Measurements from ENCODE around the gene SLC2A9.
"Not testable (repeated sequence)": the region's sequence is repeated elsewhere in the genome, so short reads cannot be mapped to it uniquely, and the experiment has no call there.

Gene SLC2A9

DNA sequence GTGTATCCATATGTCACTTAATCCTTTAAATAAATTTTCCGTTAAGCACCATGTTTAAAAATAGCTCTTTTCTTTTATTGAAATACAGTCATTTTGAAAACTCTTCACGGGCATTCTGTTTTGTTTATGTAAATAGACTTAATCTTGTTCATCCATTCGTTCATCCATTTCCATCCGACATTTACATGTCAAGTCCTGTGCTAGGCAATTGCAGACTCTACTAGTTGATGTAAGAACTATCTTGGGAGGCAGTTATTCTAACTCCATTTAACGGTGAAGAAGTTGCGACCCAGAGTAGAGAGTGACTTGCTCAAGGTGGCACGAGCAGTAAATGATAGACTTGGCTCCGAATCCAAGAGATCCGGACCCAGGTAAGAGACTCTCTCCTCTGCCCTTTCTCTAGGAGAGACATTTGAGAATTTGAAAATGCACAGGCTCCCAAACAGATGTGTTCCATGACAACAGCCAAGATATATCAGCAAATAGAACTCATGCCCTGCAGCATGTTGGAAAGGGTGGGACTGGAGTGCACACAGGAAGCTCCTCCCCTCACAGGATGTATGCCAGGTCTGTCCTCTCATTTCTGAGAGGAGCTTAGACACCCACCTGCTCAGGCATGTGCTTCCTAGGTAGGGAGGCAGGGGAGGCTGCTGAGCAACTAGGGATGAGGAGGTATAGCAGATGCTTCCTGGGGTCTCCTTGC lies 175.4 kb downstream of the SLC2A9 start:
- no peak for DNase-seq (ENCODE audit: extremely low read depth in 1 of 2, low read depth in 1 of 2)

DNA sequence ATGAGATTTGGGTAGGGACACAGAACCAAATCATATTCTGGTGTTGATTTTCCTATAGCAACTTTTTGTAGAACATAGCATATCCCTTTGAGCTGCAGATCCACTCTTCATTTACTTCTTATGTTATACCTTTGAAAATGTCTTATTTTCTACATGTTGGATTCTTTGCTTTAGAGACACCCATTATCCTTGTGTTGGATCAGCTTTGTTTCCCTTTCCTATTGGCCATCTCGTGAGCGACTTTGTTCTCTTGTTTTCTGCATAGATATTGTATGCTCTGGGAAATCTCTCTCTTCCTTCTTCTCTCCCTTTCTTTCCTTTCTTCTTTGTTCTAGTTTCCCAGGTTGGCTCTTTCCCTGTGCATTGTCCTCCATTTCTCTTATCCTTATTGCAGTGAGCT lies 180.2 kb downstream of the SLC2A9 start:
- no peak for DNase-seq (ENCODE audit: extremely low read depth in 1 of 2, low read depth in 1 of 2)

DNA sequence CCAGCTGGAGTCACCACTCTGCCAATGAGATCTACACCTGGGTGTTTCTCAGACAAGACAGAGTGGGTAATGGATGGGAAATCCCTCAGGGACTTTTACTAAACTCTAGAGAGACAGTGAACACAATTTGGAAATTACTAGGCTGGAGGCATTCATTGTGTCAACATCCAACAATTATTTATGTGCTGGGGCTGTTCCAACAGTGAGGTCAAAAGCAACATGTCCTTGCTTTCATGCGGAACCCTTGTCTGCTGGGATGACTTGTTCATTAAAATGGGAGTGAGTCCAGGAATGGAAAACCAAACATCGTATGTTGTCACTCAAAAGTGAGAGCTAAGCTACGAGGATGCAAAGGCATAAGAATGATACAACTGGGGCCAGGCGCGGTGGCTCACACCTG lies 185.9 kb downstream of the SLC2A9 start:
- no peak for DNase-seq (ENCODE audit: extremely low read depth in 1 of 2, low read depth in 1 of 2)

DNA sequence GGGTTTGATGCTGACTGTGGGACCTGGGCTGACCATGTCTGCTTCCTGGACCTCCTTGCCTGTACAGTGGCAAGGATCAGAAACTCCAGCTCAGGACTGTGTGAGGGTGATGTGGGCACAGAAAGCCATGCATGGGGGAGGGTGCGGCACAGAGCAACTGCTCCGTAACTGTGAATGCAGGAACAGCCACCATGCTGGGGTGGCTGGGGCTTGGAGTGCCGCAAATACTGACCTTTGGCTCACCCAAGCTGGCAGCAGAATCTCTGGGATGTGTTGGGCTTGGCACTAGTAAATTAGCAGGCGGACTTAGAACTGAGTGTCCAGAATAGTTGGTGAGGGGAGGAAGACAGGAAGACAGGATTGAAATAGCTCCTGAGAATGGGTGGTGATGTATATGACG lies 187.9 kb downstream of the SLC2A9 start:
- DNase-seq (ENCODE audit: extremely low read depth in 1 of 2, low read depth in 1 of 2), result no peak

DNA sequence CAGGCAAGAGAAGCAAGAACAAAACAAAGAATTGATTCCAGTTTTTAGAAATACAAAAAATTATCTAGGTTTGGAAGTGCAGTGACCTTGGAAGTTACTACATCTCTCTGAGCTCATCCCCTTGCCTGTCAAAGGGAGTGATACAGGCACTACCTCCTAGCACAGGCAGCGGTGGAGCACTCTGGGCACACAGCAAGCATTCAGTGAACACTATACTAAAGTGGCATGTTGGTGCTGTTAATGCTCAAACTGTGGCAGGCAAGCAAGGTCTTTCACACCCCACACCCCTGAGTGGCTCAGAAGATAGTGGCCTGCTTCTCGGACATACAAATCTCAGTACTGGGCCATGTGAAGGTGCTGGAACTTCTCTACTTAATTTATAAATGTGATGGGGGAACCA lies 188.7 kb downstream of the SLC2A9 start:
- DNase-seq (ENCODE audit: extremely low read depth in 1 of 2, low read depth in 1 of 2), result no peak

DNA sequence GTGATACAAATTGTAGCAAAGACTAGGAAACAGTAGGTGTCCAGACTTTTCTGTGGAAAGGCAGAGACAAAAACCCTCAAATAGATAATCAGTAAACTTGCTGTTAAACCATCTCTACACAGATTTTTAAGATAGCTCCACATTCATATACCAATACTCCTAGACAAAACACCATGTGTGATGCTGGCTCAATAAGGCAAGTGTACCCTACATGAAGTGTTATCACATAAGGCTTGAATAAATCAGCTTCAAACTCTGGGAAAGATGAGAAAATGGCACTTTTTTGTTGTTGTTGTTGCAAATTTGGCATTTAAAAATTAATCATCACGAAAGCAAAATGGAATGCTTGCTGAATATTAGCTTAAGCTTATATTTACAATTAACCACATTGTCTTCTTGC lies 194.7 kb downstream of the SLC2A9 start:
- no peak for DNase-seq (ENCODE audit: extremely low read depth in 1 of 2, low read depth in 1 of 2)

DNA sequence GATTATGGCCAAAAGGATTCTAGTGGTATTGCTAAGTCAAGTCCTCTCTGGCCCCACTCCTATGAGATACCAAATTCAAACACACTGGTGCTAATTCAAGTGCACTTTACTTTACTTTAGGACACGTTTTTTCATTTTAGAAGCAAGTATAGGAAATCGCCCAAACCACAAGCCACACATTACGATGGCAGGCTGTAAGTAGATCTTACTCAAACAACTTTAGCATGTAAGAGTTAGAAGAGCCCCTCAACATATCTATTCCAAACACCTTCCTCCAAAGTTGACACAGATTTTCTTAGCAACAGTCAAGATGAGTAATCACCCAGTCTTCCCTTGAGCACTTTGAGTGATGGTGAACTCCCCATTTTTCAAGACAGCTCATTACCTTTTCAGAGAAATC lies 196.2 kb downstream of the SLC2A9 start:
- DNase-seq (ENCODE audit: extremely low read depth in 1 of 2, low read depth in 1 of 2), result no peak

DNA sequence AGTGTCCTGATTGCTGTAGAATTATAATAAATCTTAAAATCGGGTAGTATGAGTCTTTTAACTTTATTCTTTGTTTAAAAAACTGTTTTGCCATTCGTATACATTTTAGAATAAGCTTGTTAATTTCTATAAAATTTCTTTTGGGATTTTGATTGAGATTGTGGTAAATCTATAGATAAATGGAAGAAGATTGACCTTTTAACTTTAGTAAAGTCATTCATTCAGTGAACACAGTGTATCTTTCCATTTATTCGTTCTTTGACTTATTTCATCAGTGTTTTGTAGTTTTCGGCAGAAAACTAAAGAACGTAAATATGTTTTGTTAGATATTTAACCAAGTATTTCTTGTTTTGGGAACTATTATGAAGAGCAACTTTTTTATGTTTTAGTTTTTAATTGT lies 201.0 kb downstream of the SLC2A9 start:
- no peak for DNase-seq (ENCODE audit: extremely low read depth in 1 of 2, low read depth in 1 of 2)

DNA sequence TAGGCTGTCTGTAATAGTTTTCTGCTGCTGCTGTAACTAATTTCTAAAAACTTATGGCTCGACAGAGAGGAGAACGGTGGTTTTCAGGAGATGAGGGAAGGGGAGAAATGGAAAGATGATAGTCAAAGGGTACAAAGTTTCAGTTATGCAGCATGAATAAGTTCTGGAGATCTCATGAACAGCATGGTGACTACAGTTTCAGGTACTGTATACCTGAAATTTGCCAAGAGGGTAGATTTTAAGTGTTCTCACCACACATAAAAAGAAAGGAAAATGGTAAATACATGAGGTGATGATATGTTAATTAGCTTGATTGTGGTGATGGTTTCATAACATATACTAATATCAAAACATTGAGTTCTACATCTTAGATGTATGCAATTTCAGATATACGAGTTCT lies 205.0 kb downstream of the SLC2A9 start:
- DNase-seq (ENCODE audit: extremely low read depth in 1 of 2, low read depth in 1 of 2), result no peak

DNA sequence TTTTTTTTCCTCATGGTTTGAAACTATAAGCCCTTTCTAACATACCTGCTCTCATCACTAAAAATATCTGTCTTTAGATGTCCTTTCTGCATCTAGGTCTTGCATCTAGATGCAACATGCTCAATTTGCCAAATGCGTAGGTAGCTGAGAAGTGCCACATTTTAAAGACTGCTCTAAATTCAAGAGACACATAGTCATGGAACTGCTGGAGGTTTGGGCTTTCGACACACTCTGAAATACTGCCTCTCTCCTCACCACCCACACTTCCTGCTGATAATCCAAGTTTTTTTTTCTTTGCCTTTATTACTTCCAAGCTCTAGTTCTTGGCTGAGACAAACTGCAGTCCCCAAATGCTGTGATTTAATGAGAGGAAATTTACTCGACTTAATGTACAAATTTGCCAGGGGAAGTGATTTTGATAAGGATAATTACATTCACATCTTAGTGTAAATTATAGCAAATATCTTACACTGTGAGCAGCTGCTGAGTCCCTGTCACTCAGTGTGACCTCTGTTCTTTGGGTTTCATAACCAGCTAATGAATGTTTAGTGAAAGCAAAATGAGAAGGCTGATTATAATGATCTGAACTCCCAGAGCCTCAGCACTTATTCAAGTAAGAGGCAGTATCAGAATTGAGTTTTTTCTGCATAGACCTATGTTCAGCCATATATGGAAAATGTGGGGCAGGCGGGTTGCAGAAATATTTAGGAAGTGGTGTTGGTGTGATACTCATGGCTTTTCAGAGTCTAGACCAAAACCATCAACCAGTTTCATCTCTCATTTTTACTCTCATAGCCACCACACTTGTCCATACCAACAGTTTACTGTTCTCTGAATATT lies 208.6 kb downstream of the SLC2A9 start:
- DNase-seq (ENCODE audit: extremely low read depth in 1 of 2, low read depth in 1 of 2), result no peak

DNA sequence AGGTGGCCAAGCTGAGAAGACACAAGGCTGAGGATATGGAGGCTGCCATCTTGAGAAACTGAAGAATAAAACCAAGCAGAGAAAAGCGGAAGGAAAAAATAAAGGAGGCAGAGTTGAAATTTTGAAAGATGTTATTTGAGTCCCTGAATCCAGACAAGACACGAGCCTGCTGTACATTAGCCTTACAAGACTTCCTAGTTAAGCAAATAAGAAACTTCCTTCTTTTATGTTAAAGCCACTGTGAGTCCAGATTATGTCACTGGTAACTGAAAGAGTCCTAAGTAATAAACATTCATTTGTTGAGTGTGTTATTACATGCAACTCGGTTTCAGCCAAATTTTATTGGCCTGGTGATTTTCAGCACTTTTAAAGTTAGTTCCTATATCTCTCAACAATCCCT lies 209.5 kb downstream of the SLC2A9 start:
- DNase-seq (ENCODE audit: extremely low read depth in 1 of 2, low read depth in 1 of 2), result no peak

DNA sequence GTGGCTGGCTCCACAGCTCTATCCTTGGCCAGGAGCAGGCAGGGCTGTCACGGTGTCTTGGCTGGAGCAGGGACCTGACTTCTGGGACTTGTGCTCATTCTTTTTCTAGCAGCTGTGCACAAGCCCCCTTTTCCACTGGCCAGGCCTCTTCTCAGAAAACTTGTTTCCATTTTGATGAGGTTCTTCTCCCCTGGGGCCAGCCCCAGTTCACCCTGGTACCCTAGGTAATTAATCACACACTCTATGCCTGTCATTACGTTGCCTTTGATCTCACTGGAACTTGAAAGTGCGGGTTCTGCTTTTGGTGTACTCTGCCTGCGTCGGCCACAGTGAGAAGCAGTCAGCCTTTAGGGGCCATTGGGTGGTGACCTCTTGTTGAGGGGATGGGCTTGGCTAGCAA lies 213.2 kb downstream of the SLC2A9 start:
- no peak for DNase-seq (ENCODE audit: extremely low read depth in 1 of 2, low read depth in 1 of 2)

DNA sequence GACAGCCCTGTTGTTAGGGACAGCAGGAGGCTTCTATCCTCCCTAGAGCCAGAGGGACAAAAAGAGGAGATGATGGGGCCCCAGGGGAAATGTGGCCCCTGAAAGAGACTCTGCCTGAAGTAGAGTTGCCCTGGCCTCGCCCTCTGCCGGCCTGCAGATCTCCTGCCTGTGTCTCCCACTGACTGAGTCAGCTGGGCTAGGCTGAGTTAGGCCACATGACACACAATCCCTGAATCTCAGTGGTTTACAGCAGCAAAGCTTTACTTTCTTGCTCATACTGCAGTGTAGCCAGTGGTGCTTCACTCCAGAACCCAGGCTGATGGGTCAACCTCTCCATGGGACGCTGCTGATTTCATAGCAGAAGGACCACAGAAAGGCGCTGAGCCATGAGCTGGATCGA lies 216.4 kb downstream of the SLC2A9 start:
- DNase-seq (ENCODE audit: extremely low read depth in 1 of 2, low read depth in 1 of 2), result no peak

DNA sequence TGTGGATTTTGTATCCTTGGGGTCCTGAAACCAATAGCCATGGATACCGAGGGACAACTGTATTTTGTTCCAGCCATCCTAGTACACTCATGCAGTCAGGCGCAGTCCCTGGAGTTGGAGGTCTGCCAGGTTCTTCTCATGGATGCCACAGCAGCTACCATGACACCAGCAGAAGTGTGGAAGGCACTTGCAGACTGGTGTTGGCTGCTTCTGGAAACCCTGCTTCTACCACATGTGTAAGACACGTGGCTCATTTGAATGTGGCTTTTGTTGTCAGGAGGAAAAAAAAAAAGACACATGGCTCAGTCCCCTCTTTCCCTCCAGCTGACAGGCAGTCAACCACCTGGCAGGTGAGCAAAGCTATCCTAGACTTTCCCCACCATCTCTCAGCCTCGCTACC lies 220.4 kb downstream of the SLC2A9 start:
- DNase-seq (ENCODE audit: extremely low read depth in 1 of 2, low read depth in 1 of 2), result no peak

DNA sequence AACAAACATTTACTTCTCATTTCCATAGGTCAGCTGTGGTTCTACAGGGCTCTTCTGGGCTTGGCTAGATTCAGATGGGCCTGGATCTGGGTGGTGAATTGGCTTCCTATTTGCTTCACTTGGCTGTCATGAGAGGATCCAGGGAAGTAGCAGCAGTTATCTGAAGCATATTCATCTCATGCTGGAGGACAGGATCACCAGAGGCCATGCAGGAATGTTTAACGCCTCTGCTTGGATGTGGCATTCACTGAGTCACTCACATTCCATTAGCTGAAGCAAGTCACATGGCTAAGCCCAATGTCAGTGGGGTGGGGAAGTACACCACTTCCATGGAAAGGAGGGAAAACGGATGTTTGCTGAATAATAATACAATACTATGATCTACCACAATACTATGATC lies 224.7 kb downstream of the SLC2A9 start:
- not testable (repeated sequence) for DNase-seq (ENCODE audit: extremely low read depth in 1 of 2, low read depth in 1 of 2)

DNA sequence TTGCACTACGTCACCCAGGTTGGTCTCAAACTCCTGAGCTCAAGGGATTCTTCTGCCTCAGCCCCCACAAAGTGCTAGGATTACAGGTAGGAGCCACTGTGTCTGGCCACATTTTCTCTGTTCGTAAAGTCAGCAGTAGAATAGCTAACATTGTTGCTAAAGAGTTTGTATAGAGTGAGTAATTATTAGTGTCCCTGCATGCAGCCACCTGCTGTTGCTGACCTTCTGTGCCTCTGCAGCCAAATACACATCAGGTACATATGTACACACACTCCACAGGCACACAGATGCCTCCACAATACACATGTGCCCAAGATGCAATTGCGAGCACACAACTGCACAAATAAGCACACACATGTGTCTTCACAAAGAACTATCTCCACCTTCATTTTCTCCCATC lies 228.9 kb downstream of the SLC2A9 start:
- DNase-seq (ENCODE audit: extremely low read depth in 1 of 2, low read depth in 1 of 2), result no peak

DNA sequence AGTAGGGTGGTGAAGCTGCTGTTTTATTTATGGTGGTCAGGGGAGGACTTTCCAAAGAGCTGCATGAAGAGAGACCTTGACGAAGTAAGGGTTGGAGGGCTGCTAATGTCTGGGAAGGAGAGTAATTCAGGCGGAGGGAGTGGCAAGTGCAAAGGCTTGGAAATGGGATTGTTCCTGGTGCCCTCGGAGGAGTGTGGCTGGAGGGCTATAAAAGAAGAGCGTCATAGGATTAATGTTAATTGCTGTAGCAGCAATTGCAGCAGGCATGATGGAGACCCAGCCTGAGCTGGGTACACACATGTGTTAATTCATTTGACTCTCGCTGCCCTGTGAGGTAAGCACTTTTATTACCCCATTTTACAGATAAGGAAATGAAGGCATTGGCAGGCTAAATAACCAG lies 235.4 kb downstream of the SLC2A9 start:
- not testable (repeated sequence) for DNase-seq (ENCODE audit: extremely low read depth in 1 of 2, low read depth in 1 of 2)

DNA sequence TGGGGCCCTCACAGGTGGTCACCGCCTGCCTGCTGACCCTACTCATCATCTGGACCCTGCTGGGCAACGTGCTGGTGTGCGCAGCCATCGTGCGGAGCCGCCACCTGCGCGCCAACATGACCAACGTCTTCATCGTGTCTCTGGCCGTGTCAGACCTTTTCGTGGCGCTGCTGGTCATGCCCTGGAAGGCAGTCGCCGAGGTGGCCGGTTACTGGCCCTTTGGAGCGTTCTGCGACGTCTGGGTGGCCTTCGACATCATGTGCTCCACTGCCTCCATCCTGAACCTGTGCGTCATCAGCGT lies 239.2 kb downstream of the SLC2A9 start:
- DNase-seq (ENCODE audit: extremely low read depth in 1 of 2, low read depth in 1 of 2), result no peak

DNA sequence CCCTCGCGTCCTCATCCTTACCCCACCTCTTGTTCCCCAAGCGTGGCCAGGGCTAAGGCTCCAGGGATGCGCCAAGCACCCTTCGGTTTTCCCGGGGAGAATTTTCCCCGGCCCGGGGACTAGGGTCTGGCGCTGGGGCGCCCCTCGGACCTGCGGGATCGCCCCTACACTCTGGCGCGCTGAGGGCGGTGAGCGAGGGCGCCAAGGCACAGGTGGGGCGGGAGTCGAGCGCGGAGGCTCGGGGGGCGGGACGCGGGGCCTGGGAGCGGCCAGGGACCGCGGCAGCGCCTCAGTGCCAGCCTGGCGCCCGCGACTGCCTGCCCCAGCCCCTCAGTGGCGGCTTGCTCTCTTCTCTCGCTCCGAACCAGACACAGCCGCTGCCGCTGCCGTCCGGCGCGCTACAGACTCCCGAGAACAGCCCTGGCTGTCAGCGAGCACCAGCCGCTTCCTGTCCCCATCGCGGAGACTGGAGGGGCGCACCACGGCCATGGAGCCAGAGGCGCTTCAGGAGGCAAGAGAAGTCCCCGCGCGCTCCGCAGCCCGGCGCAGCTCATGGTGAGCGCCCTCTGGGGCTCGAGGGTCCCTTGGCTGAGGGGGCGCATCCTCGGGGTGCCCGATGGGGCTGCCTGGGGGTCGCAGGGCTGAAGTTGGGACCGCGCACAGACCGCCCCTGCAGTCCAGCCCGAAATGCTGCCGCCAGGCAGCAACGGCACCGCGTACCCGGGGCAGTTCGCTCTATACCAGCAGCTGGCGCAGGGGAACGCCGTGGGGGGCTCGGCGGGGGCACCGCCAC lies 239.8 kb downstream of the SLC2A9 start, which contains the start of gene DRD5:
Gene DRD5, plus strand, starts transcription at position 292 of the 793 bp plus-strand sequence. Its CDS starts 396 bp downstream, at position 688.
- DNase-seq (ENCODE audit: extremely low read depth in 1 of 2, low read depth in 1 of 2), result no peak

Data from activated CD8-positive, alpha-beta memory T cell treated with anti-CD3 and anti-CD28 coated beads for 1 hour (primary cell).